ENCODE measurements around the gene RAB35. TPM values are rescaled to one million over a fixed set of nuclear protein-coding genes. Genes with fewer than 3 reads are reported as not detected.

Gene RAB35
- total RNA-seq, 5 donors from 2014 or later (not counting 1 experiment from before 2014, with no cell fraction given), result 34.0 to 76.5 (median 60.6) TPM

Other genes starting within 250 kb of the RAB35 start
- gene CIT, start 239.4 kb downstream of the RAB35 start, total RNA-seq, result 1 to 10 TPM; 1.9 to 4.5 (median 2.1) TPM
- 100 to 1,000 TPM; 134 to 176 (median 158) TPM for gene BICDL1, start 127.5 kb downstream of the RAB35 start, total RNA-seq
- 100 to 1,000 TPM; 139 to 171 (median 161) TPM for gene GCN1, start 78.0 kb upstream of the RAB35 start, total RNA-seq
- gene RPLP0, start 84.4 kb upstream of the RAB35 start, total RNA-seq, result 1,000 to 10,000 TPM; 1,782 to 2,711 (median 2,416) TPM
- 100 to 1,000 TPM; 128 to 202 (median 137) TPM for gene PXN, start 149.0 kb upstream of the RAB35 start, total RNA-seq
- gene RNU4-2, start 175.2 kb upstream of the RAB35 start, total RNA-seq, result over 10,000 TPM; 10,465 to 16,097 (median 12,527) TPM
- 1,000 to 10,000 TPM; 1,482 to 2,823 (median 1,909) TPM for gene RNU4-1, start 176.5 kb upstream of the RAB35 start, total RNA-seq
- 1 to 10 TPM in 4 of 5 donors, under 1 TPM in 1; 0.73 to 5.7 (median 4.1) TPM for gene SIRT4, start 185.6 kb upstream of the RAB35 start, total RNA-seq
- gene PLA2G1B, start 211.0 kb upstream of the RAB35 start, total RNA-seq, result 1 to 10 TPM in 3 of 5 donors, not detected in 2; 1.6 to 2.9 (median 1.8) TPM